Activated T-helper 17 cell treated with anti-CD3 and anti-CD28 coated beads, Interleukin-2, amount 50 U/mL, for 72 hours (primary cell): ENCODE results near the gene FAM83F. TPM values are rescaled to one million over a fixed set of nuclear protein-coding genes. Genes with fewer than 3 reads are reported as not detected.

Experiments
- ATAC-seq: fragments of 150-1000 bp; cut with Tn5 transposase; replicated peaks from 2 replicates; pipeline ENCODE4 v1.10.0; 2021; ENCODE audit warnings: mild to moderate bottlenecking, moderate library complexity
- H3K27ac Mint-ChIP-seq: one replicate; pipeline ENCODE4 v1.8.0; 2022; ENCODE audit warnings: mixed read lengths
- H3K27me3 Mint-ChIP-seq: one replicate; pipeline ENCODE4 v1.8.0; 2022; ENCODE audit warnings: mixed read lengths
- H3K36me3 Mint-ChIP-seq: one replicate; pipeline ENCODE4 v1.8.0; 2022; ENCODE audit warnings: low read depth, mild to moderate bottlenecking, mixed read lengths
- H3K4me1 Mint-ChIP-seq: one replicate; pipeline ENCODE4 v1.8.0; 2022; ENCODE audit warnings: mixed read lengths
- H3K4me3 Mint-ChIP-seq: one replicate; pipeline ENCODE4 v1.8.0; 2022; ENCODE audit warnings: mild to moderate bottlenecking, mixed read lengths
- H3K9me3 Mint-ChIP-seq: one replicate; pipeline ENCODE4 v1.8.0; 2022; ENCODE audit warnings: mixed read lengths
- total RNA-seq, 2 donors: library from RNA; stranded (reverse); gene quantifications; one replicate each; pipeline ENCODE4 v1.2.3, GENCODE V29; 2022

Gene FAM83F
- total RNA-seq, 2 donors from 2014 or later = 0.37 to 1.3 TPM

- peak overlapping the region; percentile 66 for H3K4me3 Mint-ChIP-seq
- H3K9me3 Mint-ChIP-seq = no peaks in the 10 kb centered on the region
- no peak for ATAC-seq
- peak overlapping the region; percentile 68 for H3K27ac Mint-ChIP-seq
- H3K27me3 Mint-ChIP-seq = no peaks in the 10 kb centered on the region
- H3K36me3 Mint-ChIP-seq = peaks cover 94% of the 10 kb centered on the region
- H3K4me1 Mint-ChIP-seq = peaks cover 52% of the 10 kb centered on the region
Observed at GRCh38 chr22:39958949-39959639, 35.7 kb upstream of the FAM83F start.

DNA sequence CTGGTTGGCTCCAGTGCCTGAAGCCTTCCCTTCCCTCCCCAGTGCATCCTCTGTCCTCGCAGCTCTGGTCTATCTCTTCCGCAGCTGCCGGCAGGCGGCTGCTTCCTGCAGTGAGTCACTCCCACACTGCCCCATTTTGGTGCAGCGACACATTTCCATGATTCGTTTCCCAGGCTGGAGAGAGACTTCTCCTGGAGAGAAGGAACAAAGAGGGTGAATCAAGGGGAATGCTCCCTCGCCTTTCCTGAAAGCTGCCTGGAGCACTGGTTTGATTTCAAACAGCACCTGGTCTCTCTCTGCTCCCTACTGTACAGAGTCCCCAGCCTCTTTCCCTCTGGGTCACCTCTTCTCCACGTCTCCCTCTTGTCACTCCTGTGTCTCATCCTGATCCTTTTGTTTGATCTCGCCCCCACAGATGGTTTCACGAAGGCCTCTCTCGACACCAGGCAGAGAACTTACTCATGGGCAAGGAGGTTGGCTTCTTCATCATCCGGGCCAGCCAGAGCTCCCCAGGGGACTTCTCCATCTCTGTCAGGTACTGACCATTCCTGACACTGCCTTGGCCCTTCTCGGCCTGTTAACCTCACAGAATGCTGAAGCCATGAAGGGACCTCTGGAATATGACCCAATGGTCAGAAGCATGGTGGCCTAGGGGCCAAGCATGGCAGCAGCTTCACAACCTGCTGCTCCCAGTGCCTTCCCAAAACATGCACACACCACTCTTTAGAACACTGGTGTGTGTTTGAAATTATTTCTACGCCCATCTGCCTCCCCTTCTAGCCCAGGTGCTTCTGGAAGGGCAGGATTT, 34.9 kb upstream of the FAM83F start, which contains the start of gene TMA7B:
Gene TMA7B (plus strand): TSS at position 758 of the 808 bp plus-strand sequence. CDS start 3,978 bp downstream, outside the sequence.
- peak; percentile 41 for ATAC-seq
- Mint-ChIP-seq H3K9me3 (no peaks in the 10 kb centered on the region), H3K27ac (peak within 1 kb of the TSS; percentile 68)

DNA sequence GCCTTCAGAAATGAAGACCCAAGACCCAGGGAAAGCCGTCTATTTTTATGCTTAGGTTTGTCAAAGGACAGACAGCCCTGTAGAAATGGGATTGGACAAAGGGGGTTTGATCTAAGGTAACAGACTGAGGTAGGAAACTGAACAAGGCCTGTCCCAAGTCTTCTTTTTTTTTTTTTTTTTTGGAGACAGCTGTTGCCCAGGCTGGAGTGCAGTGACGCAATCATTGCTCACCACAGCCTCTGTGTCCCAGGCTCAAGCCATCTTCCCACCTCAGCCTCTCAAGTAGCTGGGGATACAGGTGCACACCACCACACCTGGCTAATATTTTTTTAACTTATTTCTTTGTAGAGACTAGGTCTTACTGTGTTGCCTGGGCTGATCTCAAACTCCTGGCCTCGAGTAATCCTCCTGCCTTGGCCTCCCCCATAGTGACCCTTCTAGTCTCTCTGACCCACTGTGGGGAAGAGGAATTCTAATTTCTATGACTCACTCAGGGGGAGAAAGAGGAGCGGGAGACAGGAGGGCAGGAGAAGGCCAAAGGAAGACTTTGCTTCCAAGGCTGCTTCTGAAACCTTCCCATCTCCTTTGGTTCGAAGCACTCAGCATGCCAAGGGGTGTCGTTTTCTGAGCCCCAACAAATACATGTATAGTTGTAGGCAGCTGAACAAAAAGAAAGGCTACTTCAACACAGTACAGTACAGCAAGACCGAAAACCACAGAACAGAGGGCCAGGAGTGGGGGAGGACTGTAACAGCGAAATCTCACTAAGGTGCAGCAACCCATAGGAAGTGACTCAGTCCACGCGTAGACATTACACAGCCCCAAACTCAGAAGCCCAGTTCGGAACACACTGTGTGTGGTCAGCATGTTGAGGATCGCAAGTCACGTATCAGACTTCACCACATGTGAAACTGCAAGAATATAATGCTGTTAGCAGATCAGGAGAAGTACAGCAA, 33.7 kb upstream of the FAM83F start:
- peaks cover 94% of the 10 kb centered on the region for H3K36me3 Mint-ChIP-seq
- no peaks in the 10 kb centered on the region for H3K9me3 Mint-ChIP-seq
- H3K4me1 Mint-ChIP-seq = peaks cover 48% of the 10 kb centered on the region
- H3K27me3 Mint-ChIP-seq = no peaks in the 10 kb centered on the region
- H3K27ac Mint-ChIP-seq = peak overlapping the region; percentile 68
- peak overlapping the region; percentile 66 for H3K4me3 Mint-ChIP-seq
- peak; percentile 95 for ATAC-seq

More for the DNA sequence above, 34.9 kb upstream of the FAM83F start, which contains the start of gene TMA7B:
- Mint-ChIP-seq H3K4me3 (peak within 1 kb of the TSS; percentile 66), H3K36me3 (peaks cover 94% of the 10 kb centered on the region), H3K4me1 (peaks cover 52% of the 10 kb centered on the region), H3K27me3 (no peaks in the 10 kb centered on the region)

DNA sequence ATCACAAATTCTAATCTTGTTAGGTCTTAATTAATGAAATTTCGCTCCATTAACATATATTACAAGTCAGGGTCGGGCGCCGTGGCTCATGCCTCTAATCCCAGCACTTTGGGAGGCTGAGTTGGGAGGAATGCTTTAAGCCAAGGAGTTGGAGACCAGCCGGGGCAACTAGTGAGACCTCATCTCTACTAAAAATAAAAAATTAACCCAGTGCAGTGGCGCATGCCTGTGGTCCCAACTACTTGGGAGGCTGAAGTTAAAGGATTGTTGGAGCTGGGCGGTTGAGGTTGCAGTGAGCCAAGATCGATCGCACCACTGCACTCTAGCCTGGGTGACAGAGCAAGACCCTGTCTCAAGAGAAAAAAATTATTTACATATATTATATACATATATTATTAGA, 32.7 kb upstream of the FAM83F start:
- Mint-ChIP-seq H3K4me3 (peak overlapping the region; percentile 66), H3K9me3 (no peaks in the 10 kb centered on the region), H3K4me1 (peaks cover 44% of the 10 kb centered on the region), H3K36me3 (peaks cover 94% of the 10 kb centered on the region), H3K27me3 (no peaks in the 10 kb centered on the region), H3K27ac (peak overlapping the region; percentile 57)
- ATAC-seq = no peak

GRCh38 chr22:39965748-39966147, 29.0 kb upstream of the FAM83F start:
- Mint-ChIP-seq H3K4me3 (no peak overlapping the region), H3K4me1 (peaks cover 10% of the 10 kb centered on the region), H3K36me3 (peaks cover 94% of the 10 kb centered on the region), H3K27ac (peak overlapping the region; percentile 64), H3K9me3 (no peaks in the 10 kb centered on the region), H3K27me3 (no peaks in the 10 kb centered on the region)
- no peak for ATAC-seq

DNA sequence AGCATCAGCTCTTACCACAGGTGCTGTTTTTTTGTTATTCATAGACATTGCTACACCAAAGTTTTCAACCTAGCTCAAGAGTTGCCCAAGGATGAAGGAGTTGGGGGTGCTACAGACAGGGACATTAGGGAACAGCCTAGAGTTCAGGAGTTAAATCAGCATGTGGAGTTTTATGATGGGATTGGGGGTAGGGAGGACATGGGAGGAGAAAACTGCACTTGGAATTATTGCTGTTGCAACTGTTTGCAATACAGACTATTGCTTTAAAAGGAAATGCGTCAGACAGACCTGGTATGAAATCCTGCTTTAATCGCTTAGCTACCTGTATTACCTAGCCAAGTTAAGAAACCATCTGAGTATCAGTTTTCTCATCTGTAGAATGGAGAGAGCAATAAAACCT, 28.3 kb upstream of the FAM83F start:
- peak overlapping the region; percentile 31 for H3K27ac Mint-ChIP-seq

DNA sequence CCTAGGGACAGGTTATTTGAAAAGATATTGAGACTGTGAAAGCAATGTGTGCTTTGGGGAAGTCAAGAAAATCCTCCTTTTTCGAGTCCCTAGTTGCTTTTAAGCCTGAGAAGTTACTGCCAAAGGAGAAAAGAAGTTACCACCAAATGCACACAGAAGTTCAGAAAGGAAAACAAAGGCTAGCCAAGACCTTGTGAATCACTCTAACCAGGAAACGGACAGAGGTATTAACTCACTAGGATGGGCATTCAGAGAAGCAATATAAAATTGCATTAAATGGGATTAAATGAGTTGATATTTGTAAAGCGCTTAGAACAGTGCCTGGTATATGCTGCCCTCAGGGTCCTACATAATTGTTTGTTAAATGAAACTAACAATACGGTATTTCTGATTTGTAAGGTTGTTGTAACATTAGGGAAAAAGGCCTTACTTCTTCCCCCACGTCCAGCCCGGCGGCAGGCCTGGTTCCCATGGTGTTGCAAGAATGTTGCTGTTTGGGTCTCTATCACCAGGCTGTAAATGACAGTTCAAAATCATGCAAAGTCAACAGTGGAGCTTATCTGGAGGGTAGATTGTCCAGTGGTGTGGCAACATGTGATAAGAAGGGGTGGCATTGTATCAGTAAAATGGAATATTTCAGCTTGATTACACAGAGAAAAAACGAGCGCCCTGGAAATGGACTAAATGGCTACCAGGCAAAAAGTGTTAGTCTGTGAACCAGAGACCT, 27.5 kb upstream of the FAM83F start:
- no peak overlapping the region for H3K4me3 Mint-ChIP-seq
- H3K27me3 Mint-ChIP-seq = no peaks in the 10 kb centered on the region
- H3K9me3 Mint-ChIP-seq = no peaks in the 10 kb centered on the region
- H3K36me3 Mint-ChIP-seq = peaks cover 95% of the 10 kb centered on the region
- H3K27ac Mint-ChIP-seq = peak overlapping the region; percentile 31
- no peak for ATAC-seq
- H3K4me1 Mint-ChIP-seq = peaks cover 7% of the 10 kb centered on the region

More for the DNA sequence above, 28.3 kb upstream of the FAM83F start:
- no peak overlapping the region for H3K4me3 Mint-ChIP-seq
- H3K9me3 Mint-ChIP-seq = no peaks in the 10 kb centered on the region
- no peaks in the 10 kb centered on the region for H3K27me3 Mint-ChIP-seq
- peaks cover 9% of the 10 kb centered on the region for H3K4me1 Mint-ChIP-seq
- no peak for ATAC-seq
- H3K36me3 Mint-ChIP-seq = peaks cover 94% of the 10 kb centered on the region

GRCh38 chr22:39967996-39968972, 26.5 kb upstream of the FAM83F start:
- no peak overlapping the region for H3K4me3 Mint-ChIP-seq
- no peaks in the 10 kb centered on the region for H3K9me3 Mint-ChIP-seq
- H3K36me3 Mint-ChIP-seq = peaks cover 98% of the 10 kb centered on the region
- peak overlapping the region; percentile 62 for H3K27ac Mint-ChIP-seq
- no peaks in the 10 kb centered on the region for H3K27me3 Mint-ChIP-seq
- peaks cover 8% of the 10 kb centered on the region for H3K4me1 Mint-ChIP-seq
- no peak for ATAC-seq

GRCh38 chr22:39970742-39971141, 24.0 kb upstream of the FAM83F start:
- no peak for ATAC-seq
- H3K4me1 Mint-ChIP-seq = peaks cover 6% of the 10 kb centered on the region
- no peaks in the 10 kb centered on the region for H3K27me3 Mint-ChIP-seq
- no peaks in the 10 kb centered on the region for H3K9me3 Mint-ChIP-seq
- no peak overlapping the region for H3K27ac Mint-ChIP-seq
- H3K4me3 Mint-ChIP-seq = no peak overlapping the region
- H3K36me3 Mint-ChIP-seq = peaks cover 87% of the 10 kb centered on the region

DNA sequence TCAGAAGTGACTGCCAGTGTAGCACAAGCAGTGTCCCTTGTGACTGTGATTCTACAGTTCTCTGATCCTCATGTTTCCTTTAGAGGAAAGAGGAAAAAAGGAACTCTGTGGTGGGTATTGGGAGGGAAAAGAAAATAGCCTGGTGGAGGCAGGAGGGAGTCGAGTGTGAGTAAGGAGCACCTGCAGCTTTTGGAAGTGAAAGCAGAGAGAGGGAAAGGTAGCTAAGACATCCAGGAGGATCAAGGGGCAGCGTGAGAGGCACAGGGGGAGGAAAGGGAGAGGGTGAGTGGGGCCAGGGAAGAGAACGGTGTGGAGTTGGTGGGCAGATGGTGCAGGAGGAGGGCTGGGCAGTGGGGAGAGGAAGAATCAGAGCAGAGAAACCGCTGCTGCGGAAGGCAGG, 22.1 kb upstream of the FAM83F start:
- H3K27me3 Mint-ChIP-seq = no peaks in the 10 kb centered on the region
- peak overlapping the region; percentile 31 for H3K27ac Mint-ChIP-seq
- peaks cover 75% of the 10 kb centered on the region for H3K36me3 Mint-ChIP-seq
- peaks cover 6% of the 10 kb centered on the region for H3K4me1 Mint-ChIP-seq
- no peak overlapping the region for H3K4me3 Mint-ChIP-seq
- ATAC-seq = no peak
- H3K9me3 Mint-ChIP-seq = no peaks in the 10 kb centered on the region

DNA sequence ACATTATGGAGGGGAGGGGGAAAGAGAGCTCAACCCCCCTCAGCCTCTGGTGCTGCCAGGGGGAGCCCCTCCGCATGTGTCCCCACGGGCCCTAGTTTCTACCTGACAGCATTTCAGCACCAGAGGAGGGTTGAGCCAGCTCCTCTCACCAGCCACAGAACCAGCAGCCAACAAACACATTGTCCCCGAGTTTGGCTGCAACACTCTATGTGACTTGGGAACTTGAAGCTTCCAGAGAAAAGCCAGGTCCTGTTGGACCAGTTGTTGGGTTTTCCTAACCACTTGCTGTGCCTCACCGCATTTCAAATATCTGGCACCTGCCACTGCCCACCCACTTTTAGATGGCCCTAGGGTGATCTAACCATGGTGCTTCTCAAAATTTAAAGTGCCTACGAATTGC, 21.1 kb upstream of the FAM83F start:
- Mint-ChIP-seq H3K9me3 (no peaks in the 10 kb centered on the region), H3K27ac (no peak overlapping the region), H3K4me1 (peaks cover 6% of the 10 kb centered on the region), H3K36me3 (peaks cover 65% of the 10 kb centered on the region), H3K27me3 (no peaks in the 10 kb centered on the region), H3K4me3 (no peak overlapping the region)
- no peak for ATAC-seq

DNA sequence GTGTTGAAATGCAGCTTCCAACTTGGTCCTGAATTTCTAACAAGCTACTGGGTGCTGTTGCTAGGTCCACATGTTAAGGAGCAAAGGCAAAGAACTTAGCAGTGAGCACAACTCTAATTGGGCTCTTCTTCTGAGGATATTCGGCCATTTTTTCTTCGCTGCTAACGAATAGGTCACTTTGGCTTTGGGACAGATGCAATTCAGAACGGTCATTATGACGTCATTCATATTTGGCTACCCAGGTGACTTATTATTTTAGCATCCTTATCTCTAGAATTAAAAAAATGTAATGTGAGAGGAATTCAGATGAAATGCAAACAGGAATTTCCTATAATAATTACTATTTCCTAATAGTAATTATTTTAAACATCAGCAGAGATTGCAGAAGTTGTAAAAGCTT, 20.7 kb upstream of the FAM83F start:
- Mint-ChIP-seq H3K36me3 (peaks cover 61% of the 10 kb centered on the region), H3K4me1 (peaks cover 9% of the 10 kb centered on the region), H3K27ac (no peak overlapping the region), H3K9me3 (no peaks in the 10 kb centered on the region), H3K27me3 (no peaks in the 10 kb centered on the region), H3K4me3 (no peak overlapping the region)
- no peak for ATAC-seq

- Mint-ChIP-seq H3K9me3 (no peaks in the 10 kb centered on the region), H3K27ac (peak overlapping the region; percentile 45), H3K4me3 (peak overlapping the region; percentile 27), H3K36me3 (peaks cover 13% of the 10 kb centered on the region), H3K27me3 (no peaks in the 10 kb centered on the region), H3K4me1 (peaks cover 14% of the 10 kb centered on the region)
- ATAC-seq = peak; percentile 96
Observed at GRCh38 chr22:39979048-39979447, 15.7 kb upstream of the FAM83F start.
